NCI-H1105 (cell line): ENCODE measurements around the gene PPM1N.

Experiments used
- DNase-seq: peaks from one replicate; lab custom pipeline; 2025; lab: John Stamatoyannopoulos, UW

PPM1N gene

GRCh38 chr19:45529420-45529785 lies 31.2 kb downstream of the PPM1N start:
- DNase-seq: no peak

- DNase-seq: no peak
Measured at GRCh38 chr19:45531349-45531748, 33.1 kb downstream of the PPM1N start.

- no peak for DNase-seq
Measured at GRCh38 chr19:45539459-45539858, 41.2 kb downstream of the PPM1N start.

GRCh38 chr19:45542234-45542668 lies 44.0 kb downstream of the PPM1N start:
- DNase-seq: no peak

- no peak for DNase-seq
Measured at GRCh38 chr19:45547211-45547770, 49.0 kb downstream of the PPM1N start.

GRCh38 chr19:45547965-45548609 lies 49.8 kb downstream of the PPM1N start:
- no peak for DNase-seq
